ENCODE data around the gene ABHD12B. TPM values are rescaled to one million over a fixed set of nuclear protein-coding genes. Genes with fewer than 3 reads are reported as not detected.

Gene ABHD12B
- total RNA-seq, 1 donor from 2014 or later: not detected

DNA sequence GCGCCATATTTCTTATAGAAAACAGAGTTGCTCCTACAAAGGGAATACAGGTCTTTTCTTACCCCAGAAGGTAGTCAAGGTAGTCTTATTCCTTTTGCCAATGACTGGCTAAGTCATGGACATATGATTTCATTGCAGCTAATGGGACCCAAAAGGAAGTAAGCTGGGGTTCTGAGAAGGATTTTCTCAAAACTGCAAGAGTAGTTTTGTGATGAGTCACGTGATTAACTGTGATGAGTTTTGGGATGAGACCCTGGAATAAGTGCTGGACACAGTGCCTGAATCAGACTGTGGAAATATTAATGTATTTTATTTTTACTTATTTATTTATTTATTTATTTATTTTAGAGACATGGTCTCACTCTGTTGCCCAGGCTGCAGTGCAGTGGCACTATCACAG lies 27.5 kb upstream of the ABHD12B start:
- DNase-seq: no peak
- Histone ChIP-seq H3K27me3 (ENCODE audit: low read depth) (no peaks in the 10 kb centered on the region), H3K36me3 (no peaks in the 10 kb centered on the region), H3K4me1 (no peaks in the 10 kb centered on the region), H3K9me3 (replicated peaks) (no peaks in the 10 kb centered on the region), H3K4me3 (no peak overlapping the region), H3K27ac (replicated peaks) (no peak overlapping the region)
- no peak for TF ChIP-seq CTCF (IDR thresholded peaks at IDR 0.05; ENCODE audit: borderline replicate concordance)
- intact Hi-C loops (cut with micrococcal nuclease): no loop called here

DNA sequence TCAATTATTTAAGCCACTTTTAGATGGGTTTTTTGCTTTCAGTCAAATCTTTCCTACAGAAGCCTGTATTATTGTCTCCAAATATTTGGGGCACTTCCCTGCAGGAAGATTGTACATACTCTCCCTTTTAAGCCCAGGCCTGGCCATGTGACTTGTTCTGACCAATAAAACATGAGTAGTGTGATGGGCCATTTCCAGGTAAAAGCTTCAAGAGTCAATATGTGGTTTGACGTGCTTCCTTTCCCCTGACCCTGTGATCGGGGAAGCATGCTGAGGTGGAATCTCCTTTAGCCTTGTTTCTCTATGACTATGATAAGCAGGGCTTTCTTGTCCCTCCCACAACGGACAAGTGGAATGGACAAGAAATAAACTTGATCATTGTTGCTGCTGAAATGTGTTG lies 26.7 kb upstream of the ABHD12B start:
- no peaks in the 10 kb centered on the region for H3K9me3 ChIP-seq (replicated peaks)
- H3K4me3 ChIP-seq: no peak overlapping the region
- no peaks in the 10 kb centered on the region for H3K36me3 ChIP-seq
- DNase-seq: no peak
- no peak overlapping the region for H3K27ac ChIP-seq (replicated peaks)
- no peak for TF ChIP-seq CTCF (IDR thresholded peaks at IDR 0.05; ENCODE audit: borderline replicate concordance)
- H3K27me3 ChIP-seq (ENCODE audit: low read depth): no peaks in the 10 kb centered on the region
- intact Hi-C loops (cut with micrococcal nuclease): no loop called here
- no peaks in the 10 kb centered on the region for H3K4me1 ChIP-seq

DNA sequence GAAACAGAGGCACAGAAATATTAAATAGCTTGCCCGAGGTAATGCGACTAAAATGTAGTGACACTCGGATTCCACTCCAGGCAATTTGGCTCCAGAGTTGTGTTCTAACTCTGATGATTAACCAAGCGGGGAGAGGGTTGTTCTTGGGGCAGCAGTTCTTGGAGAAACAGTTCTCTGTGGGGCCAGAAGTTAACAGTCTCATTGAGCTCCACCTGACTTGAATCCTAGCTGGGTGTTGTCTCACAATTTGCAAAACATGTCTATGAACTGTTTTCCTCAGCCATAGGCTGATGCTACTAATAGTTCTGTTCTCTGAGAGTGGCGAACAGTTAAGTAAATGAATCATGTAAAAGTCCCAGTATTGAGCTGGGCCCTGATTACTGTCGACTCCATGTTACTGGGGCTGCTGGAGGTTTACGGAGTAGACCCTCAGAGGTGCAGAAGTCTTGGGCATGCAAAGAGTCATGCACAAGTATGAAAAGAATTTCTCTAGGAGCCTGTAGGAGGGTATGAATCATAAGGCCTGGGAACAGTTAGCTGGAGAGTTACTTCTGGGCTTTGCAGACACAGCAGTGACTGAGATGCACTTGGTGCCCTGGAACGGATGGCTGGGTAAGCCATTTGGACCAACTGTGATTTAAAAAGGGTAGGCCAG lies 25.5 kb upstream of the ABHD12B start:
- Histone ChIP-seq H3K27ac (replicated peaks) (no peak overlapping the region), H3K4me1 (no peaks in the 10 kb centered on the region), H3K27me3 (ENCODE audit: low read depth) (no peaks in the 10 kb centered on the region), H3K36me3 (no peaks in the 10 kb centered on the region), H3K4me3 (no peak overlapping the region), H3K9me3 (replicated peaks) (no peaks in the 10 kb centered on the region)
- intact Hi-C loops (cut with micrococcal nuclease): no loop called here
- DNase-seq: no peak
- no peak for TF ChIP-seq CTCF (IDR thresholded peaks at IDR 0.05; ENCODE audit: borderline replicate concordance)

DNA sequence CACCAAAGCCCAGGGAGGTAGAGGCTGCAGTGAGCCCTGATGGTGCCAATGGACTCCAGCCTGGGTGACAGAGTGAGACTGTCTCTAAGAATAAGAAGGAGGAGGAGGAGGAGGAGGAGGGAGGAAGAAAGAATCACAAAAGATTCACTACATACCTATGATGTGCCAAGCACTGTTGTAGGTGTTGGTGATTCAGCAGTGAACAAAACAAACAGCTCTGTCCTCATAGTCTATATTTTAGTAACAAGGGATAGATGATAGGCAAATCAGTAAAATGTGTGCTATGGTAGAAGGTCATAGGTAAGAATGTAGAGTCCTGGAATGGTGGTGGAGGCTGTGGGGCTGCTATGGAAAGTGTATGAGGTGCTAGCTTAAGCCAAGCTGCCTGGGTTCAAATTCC lies 18.0 kb upstream of the ABHD12B start:
- TF ChIP-seq CTCF (IDR thresholded peaks at IDR 0.05; ENCODE audit: borderline replicate concordance): no peak
- intact Hi-C loops (cut with micrococcal nuclease): no loop called here
- Histone ChIP-seq H3K36me3 (no peaks in the 10 kb centered on the region), H3K27ac (replicated peaks) (no peak overlapping the region), H3K4me1 (no peaks in the 10 kb centered on the region), H3K27me3 (ENCODE audit: low read depth) (no peaks in the 10 kb centered on the region), H3K4me3 (no peak overlapping the region), H3K9me3 (replicated peaks) (no peaks in the 10 kb centered on the region)
- DNase-seq: no peak

- TF ChIP-seq CTCF (IDR thresholded peaks at IDR 0.05; ENCODE audit: borderline replicate concordance): no peak
- intact Hi-C loops (cut with micrococcal nuclease): no loop called here
- Histone ChIP-seq H3K27ac (replicated peaks) (no peak overlapping the region), H3K27me3 (ENCODE audit: low read depth) (no peaks in the 10 kb centered on the region), H3K4me1 (peaks cover 4% of the 10 kb centered on the region), H3K9me3 (replicated peaks) (no peaks in the 10 kb centered on the region), H3K4me3 (no peak overlapping the region), H3K36me3 (no peaks in the 10 kb centered on the region)
- DNase-seq: no peak
Measured at GRCh38 chr14:50854521-50854920, 17.3 kb upstream of the ABHD12B start.

Data from left ventricle myocardium inferior (tissue), 1 donor.